OCI-LY3 (cell line): ENCODE data around the gene PCNP.

Experiments
- EZH2phosphoT487 ChIP-seq: fragments of 200-600 bp; shearing (Covaris generic); IDR thresholded peaks from 2 replicates; pipeline ENCODE4 v1.6.1; 2018; ENCODE audit warnings: antibody characterized with exemption, mixed run types, low read depth
- TF ChIP-seq, protein P1 (sequence below): fragments of 200-600, 300-600 bp; sonication (generic); IDR thresholded peaks from 2 replicates; pipeline ENCODE4 v1.5.1; 2014; ENCODE audit warnings: antibody characterized with exemption, low read length, low read depth

DNA sequence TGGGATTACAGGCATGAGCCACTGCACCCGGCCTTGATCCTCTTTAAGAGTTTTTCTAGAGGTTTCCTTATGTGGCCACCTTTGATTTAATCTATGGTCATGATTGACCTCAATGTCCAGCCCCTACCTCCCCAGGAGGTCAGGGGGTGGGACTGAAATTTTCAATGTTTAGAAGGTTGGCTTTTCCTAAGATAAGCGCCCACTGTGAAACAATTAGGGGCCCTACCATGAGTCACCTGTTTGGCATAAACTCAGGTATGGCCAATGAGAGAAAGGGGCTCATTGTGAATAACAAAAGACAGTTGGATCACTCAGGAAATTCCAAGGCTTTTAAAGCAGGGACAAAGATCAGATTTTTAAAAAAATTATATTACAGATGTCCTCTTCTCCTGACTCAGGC, 51.9 kb downstream of the PCNP start:
- TF ChIP-seq, protein P1, sequence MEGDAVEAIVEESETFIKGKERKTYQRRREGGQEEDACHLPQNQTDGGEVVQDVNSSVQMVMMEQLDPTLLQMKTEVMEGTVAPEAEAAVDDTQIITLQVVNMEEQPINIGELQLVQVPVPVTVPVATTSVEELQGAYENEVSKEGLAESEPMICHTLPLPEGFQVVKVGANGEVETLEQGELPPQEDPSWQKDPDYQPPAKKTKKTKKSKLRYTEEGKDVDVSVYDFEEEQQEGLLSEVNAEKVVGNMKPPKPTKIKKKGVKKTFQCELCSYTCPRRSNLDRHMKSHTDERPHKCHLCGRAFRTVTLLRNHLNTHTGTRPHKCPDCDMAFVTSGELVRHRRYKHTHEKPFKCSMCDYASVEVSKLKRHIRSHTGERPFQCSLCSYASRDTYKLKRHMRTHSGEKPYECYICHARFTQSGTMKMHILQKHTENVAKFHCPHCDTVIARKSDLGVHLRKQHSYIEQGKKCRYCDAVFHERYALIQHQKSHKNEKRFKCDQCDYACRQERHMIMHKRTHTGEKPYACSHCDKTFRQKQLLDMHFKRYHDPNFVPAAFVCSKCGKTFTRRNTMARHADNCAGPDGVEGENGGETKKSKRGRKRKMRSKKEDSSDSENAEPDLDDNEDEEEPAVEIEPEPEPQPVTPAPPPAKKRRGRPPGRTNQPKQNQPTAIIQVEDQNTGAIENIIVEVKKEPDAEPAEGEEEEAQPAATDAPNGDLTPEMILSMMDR, result no peak
- TF ChIP-seq EZH2phosphoT487, result no peak
